ENCODE results near the gene PIGM. TPM values are rescaled to one million over a fixed set of nuclear protein-coding genes. Genes with fewer than 3 reads are reported as not detected.

PIGM gene
- total RNA-seq, 2 experiments from 2014 or later, result 3.9 to 4.0 TPM

DNA sequence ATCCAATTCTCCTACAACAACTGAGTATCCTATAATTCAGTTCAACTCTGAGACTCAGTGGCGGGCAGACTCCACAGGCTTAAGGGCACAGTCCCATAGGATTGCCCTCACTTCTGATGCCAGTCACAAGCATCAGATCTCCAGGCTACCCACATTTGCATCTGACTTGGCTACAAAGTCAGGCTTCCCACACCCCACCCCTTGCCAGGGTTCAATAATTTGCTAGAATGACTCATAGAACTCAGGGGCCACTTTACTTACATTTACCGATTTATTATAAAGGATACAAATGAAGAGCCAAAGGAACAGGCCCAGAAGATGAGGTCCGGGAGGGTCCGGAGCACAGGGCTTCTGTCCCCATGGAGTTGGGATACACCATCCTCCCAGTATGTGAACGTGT, 41.8 kb downstream of the PIGM start:
- ATAC-seq, result no peak
- no peaks in the 10 kb centered on the region for H3K9me3 Mint-ChIP-seq
- ChIA-PET CTCF (interaction anchor here (13.8 kb wide), 1 partner anchor 15 kb away, joined by 143 read pairs; no protein-coding TSS in a partner anchor), POLR2A (no interaction called here)
- no peak overlapping the region for H3K4me3 Mint-ChIP-seq
- intact Hi-C loops (cut with micrococcal nuclease), result no loop called here
- no peak for TF ChIP-seq CTCF (IDR thresholded peaks at IDR 0.05)
- H3K27ac Mint-ChIP-seq, result no peak overlapping the region
- DNase-seq, result no peak
- H3K4me1 Mint-ChIP-seq (ENCODE audit: low read depth), result peaks cover 6% of the 10 kb centered on the region
- peaks cover 6% of the 10 kb centered on the region for H3K27me3 Mint-ChIP-seq
- no peaks in the 10 kb centered on the region for H3K36me3 Mint-ChIP-seq (ENCODE audit: low read depth)

- intact Hi-C loops (cut with micrococcal nuclease), result no loop called here
- Mint-ChIP-seq H3K36me3 (ENCODE audit: low read depth) (no peaks in the 10 kb centered on the region), H3K27me3 (peaks cover 8% of the 10 kb centered on the region), H3K4me1 (ENCODE audit: low read depth) (peaks cover 6% of the 10 kb centered on the region), H3K27ac (no peak overlapping the region), H3K9me3 (no peaks in the 10 kb centered on the region), H3K4me3 (no peak overlapping the region)
- CTCF ChIA-PET, result interaction anchor here (13.8 kb wide), 1 partner anchor 16 kb away, joined by 143 read pairs; no protein-coding TSS in a partner anchor
- ATAC-seq, result no peak
- TF ChIP-seq CTCF (IDR thresholded peaks at IDR 0.05), result no peak
- DNase-seq, result no peak
- POLR2A ChIA-PET, result no interaction called here
Measured at GRCh38 chr1:159989581-159989980, 42.2 kb downstream of the PIGM start.

DNA sequence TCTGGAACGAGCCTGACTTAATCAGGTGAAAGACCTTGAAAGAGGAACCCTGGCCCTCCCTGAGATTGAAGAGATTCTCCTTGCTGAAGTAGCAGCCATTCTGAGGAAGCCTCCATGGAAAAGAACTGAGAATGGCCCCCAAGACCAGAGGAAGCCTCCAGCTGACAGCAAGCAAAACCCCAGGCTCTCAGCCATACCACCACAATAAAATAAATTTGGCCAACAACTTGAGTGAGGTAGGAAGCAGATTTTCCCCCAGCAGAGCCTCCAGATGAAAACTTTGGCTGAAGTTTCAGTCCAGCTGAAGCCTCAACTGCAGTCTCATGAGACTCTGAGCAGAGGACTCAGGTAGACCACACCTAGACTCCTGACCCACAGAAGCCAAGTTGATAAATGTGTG, 43.8 kb downstream of the PIGM start:
- intact Hi-C loops (cut with micrococcal nuclease), result no loop called here
- no peaks in the 10 kb centered on the region for H3K36me3 Mint-ChIP-seq (ENCODE audit: low read depth)
- ATAC-seq, result no peak
- CTCF ChIA-PET, result interaction anchor here (1.2 to 13.8 kb wide), 2 partner anchors 17 to 42 kb away, joined by 3 to 143 read pairs; partner anchors contain the start of gene IGSF9
- POLR2A ChIA-PET, result interaction anchor here (0.6 kb wide), 1 partner anchor 499 kb away, joined by 3 read pairs; no protein-coding TSS in a partner anchor
- no peak overlapping the region for H3K27ac Mint-ChIP-seq
- H3K9me3 Mint-ChIP-seq, result no peaks in the 10 kb centered on the region
- H3K4me3 Mint-ChIP-seq, result no peak overlapping the region
- no peak for TF ChIP-seq CTCF (IDR thresholded peaks at IDR 0.05)
- H3K27me3 Mint-ChIP-seq, result peaks cover 9% of the 10 kb centered on the region
- no peak for DNase-seq
- H3K4me1 Mint-ChIP-seq (ENCODE audit: low read depth), result peaks cover 6% of the 10 kb centered on the region

DNA sequence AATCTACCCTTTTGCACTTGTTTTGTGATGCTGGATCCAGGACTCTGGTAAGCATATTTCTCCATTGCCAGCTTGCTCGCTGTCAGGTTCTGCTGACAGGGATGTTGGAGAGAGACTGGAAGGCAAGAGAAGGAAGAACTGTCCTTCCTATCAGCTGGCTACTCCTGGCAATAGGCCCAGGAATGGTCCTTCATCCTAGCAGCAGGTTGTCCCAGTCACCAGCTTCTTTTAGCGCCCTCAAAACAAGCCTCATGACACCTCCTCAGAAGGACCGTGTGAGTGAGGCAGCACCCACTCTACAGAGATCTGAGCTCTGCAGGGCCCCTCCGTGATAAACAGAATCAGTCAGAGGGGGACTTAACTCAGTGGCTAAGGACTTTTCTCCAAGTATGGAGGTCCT, 44.6 kb downstream of the PIGM start:
- Mint-ChIP-seq H3K36me3 (ENCODE audit: low read depth) (no peaks in the 10 kb centered on the region), H3K9me3 (no peaks in the 10 kb centered on the region), H3K27me3 (peaks cover 11% of the 10 kb centered on the region), H3K4me3 (no peak overlapping the region), H3K4me1 (ENCODE audit: low read depth) (peaks cover 6% of the 10 kb centered on the region), H3K27ac (no peak overlapping the region)
- no peak for TF ChIP-seq CTCF (IDR thresholded peaks at IDR 0.05)
- intact Hi-C loops (cut with micrococcal nuclease), result no loop called here
- POLR2A ChIA-PET, result no interaction called here
- ATAC-seq, result no peak
- no peak for DNase-seq
- CTCF ChIA-PET, result interaction anchor here (13.8 kb wide), 1 partner anchor 18 kb away, joined by 143 read pairs; no protein-coding TSS in a partner anchor

DNA sequence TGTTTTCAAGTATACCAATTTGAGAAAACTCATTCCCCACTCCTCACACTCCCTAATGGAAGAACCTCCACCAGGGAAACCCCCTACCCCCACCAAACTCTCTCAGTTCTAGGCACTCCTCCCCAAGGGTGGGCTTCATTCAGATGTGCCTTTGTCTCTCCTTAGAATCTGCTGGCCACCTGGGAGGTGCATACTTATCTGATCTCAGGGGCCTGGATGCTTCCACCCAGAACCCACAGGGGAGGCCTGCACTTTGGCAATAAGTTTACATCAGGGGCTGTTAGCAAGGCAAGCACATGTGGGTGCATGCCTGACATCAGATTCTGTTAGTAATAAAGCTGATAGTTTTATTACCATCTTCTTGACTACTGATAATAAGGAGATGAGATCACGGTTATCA, 45.3 kb downstream of the PIGM start:
- ChIA-PET CTCF (interaction anchor here (1.6 to 13.8 kb wide), 2 partner anchors 19 to 99 kb away, joined by 3 to 143 read pairs; no protein-coding TSS in a partner anchor), POLR2A (no interaction called here)
- Mint-ChIP-seq H3K27ac (no peak overlapping the region), H3K9me3 (no peaks in the 10 kb centered on the region), H3K36me3 (ENCODE audit: low read depth) (no peaks in the 10 kb centered on the region), H3K4me1 (ENCODE audit: low read depth) (peaks cover 4% of the 10 kb centered on the region), H3K4me3 (no peak overlapping the region), H3K27me3 (peaks cover 15% of the 10 kb centered on the region)
- no peak for ATAC-seq
- intact Hi-C loops (cut with micrococcal nuclease), result no loop called here
- no peak for DNase-seq
- TF ChIP-seq CTCF (IDR thresholded peaks at IDR 0.05), result no peak
